ENCODE measurements around the gene FRMD5.
"Not testable (repeated sequence)": the region's sequence is repeated elsewhere in the genome, so short reads cannot be mapped to it uniquely, and the experiment has no call there.

FRMD5 gene

DNA sequence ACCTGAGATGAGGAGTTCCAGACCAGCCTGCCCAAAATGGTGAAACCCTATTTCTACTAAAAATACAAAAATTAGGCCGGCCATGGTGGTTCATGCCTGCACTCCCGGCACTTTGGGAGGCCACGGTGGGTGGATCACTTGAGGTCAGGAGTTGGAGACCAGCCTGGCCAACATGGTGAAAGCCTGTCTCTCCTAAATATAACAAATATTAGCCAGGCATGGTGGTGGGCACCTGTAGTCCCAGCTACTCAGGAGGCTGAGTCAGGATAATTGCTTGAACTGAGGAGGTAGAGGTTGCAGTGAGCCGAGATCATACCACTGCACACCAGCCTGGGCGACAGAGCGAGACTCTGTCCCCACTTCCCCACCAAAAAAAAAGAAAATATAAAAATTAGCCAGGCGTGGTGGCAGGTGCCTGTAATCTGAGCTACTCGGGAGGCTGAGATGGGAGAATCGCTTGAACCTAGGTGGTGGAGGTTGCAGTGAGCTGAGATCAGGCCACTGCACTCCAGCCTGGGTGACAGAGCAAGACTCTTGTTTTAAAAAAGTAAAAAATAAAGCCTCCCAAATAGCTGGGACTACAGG lies 364.3 kb downstream of the FRMD5 start:
- DNase-seq (ENCODE audit: low read depth), result not testable (repeated sequence)

DNA sequence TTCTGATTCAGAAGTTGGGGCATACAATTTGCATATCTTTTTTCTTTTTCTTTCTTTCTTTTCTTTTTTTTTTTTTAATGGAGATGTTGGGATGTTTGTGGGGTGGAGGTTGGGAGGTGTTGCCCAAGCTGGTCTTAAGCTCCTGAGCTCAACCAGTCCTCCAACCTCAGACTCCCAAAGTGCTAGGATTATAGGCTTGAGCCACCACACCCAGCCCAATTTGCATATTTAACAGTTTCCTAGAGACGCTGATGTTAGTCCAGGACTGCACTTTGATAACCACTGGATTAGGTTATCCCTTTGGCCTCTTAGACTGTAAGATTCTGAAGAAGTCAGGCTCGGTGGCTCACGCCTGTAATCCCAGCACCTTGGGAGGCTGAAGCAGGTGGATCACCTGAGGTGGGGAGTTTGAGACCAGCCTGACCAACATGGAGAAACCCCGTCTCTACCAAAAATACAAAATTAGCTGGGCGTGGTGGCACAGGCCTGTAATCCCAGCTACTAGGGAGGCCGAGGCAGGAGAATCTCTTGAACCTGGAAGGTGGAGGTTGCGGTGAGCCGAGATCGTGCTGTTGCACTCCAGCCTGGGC lies 365.0 kb downstream of the FRMD5 start:
- not testable (repeated sequence) for DNase-seq (ENCODE audit: low read depth)

DNA sequence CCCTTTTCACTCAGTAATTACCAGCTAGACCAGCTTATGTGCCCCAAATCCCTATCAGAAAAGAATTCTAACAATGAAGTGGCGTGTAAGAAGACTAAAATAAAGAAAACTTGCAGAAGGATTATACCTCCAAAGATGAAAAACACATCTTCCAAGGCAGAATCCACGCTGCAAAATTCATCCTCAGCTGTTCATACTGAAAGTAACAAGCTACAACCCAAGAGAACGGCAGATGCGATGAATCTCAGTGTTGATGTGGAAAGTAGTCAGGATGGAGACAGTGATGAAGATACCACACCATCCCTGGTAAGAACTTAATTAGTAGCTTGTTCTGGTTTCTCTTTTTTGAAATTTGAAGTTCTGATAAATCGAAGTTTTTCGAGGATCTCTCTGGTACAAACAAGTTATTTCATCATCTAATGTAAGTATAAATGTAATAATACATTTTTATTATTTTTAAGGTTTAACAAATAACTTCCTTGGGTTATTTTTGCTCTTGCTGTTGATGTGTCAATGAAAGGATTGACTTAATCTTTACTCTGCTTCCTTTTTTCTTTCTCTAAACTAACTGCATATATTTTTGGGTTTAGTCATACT lies 366.9 kb downstream of the FRMD5 start:
- DNase-seq (ENCODE audit: low read depth), result no peak

DNA sequence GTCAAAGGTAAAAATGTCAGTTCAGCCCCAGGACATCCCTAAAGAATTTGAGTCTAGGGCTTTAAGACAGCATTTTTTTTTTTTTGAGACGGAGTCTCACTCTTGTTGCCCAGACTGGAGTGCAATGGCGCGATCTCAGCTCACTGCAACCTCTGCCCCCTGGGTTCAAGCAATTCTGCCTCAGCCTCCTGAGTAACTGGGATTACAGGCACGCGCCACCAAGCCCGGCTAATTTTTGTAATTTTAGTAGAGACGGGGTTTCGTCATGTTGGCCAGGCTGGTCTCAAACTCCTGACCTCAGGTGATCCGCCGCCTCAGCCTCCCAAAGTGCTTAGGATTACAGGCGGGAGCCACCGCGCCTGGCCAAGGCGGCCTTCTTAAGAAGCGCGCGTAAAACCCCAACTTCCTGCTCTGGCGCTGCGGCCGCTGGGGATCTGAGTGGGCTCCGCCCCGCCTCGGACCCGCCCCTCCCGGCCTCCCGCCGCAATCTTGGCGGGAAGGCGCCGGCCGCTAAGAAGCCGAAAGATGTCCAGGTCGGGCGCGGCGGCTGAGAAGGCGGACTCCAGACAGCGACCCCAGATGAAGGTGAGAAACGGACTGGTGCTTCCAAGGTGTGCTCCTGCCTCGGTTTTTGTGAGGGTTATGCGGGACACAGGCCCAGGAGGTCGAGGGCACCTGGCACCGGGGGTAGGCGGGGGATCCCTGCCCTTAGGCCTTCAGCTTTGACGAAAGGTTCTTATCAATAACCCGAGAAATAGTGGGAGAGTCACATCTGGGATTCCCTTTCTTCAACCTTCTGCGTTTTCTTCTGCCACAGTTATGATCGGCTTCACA lies 368.3 kb downstream of the FRMD5 start, which contains the start of gene WDR76:
Gene WDR76 (plus strand): TSS at position 495 of the 834 bp plus-strand sequence. CDS start 31 bp downstream, at position 526.
- DNase-seq (ENCODE audit: low read depth), result peak; percentile 48

DNA sequence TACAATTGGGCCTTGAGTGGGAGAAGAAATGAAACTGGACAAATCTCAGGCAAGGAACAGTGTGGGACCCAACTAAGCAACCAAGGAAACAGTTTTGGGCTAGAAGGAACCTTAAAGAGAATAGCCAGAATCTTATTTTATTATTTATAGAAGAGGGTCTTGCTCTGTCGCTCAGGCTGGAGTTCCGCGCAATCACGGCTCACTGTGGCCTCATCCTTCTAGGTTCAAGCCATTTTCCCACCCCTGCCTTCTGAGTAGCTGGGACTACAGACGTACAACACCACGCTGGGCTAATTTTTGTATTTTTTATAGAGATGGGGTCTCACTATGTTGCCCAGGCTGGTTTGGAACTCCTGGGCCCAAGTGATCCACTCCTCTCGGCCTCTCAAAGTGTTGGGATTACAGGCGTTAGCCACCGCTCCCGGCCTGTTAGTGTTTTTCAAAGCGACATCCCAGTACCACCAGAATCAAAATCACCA lies 369.0 kb downstream of the FRMD5 start:
- no peak for DNase-seq (ENCODE audit: low read depth)

DNA sequence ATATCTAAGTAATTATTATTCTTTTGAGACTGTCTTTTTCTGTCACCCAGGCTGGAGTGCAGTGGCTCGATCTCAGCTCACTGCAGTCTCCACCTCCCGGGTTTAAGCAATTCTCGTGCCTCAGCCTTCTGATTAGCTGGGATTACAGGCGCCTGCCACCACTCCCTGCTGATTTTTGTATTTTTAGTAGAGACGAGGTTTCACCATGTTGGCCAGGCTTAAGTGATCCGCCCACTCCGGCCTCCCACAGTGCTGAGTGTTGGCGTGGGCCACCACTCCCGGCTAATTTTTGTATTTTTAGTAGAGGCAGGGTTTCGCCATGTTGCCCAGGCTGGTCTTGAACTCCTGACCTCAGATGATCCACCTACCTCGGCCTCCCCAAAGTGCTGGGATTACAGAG lies 369.8 kb downstream of the FRMD5 start:
- DNase-seq (ENCODE audit: low read depth), result not testable (repeated sequence)

DNA sequence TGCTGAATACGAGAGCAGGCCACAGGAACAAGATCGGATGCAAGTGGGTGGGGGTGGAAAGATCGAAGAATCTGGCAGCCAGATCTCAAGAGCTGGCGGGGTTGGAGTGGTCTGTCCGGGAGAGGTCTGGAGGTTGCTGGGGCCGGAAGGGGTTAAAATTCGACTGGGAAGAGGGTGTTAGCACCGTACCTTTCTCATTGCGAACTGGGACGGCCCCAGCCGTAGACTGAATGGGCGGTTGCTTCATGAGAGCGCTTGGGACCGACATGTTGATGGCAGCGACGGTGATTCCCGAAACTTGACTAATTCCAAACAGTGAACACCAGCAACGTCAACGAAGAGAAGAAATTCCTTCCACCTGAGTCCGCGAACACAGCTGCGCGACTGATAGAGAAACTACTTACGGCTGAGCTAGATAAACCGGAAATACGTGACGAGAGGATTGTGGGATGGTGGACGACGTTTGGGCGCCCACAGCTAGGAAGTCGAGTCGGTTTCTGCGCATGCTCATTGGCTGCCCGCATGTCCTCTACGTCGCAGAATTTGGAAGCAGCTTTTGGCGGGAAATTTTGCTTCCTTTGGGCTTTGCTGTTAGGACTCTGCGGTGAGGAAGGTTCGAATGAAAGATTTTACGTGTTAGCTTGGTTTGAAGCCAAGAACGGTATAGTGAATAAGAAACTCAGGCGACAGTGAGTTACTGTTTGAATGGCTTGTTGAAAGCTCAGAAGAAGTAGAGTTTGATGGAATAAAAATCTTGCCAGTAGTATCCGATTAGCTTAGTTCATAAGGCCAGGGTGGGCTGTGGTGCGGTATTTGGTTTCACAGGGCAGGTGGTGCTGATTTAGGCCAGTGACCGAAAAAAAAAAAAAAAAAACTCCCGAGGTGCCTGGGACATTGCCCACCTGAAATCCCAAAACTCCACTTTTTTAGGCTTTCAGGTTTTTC lies 370.5 kb downstream of the FRMD5 start, which contains the start of gene MFAP1:
Gene MFAP1 (minus strand): TSS at position 389 of the 945 bp plus-strand sequence. CDS start 121 bp downstream, at position 268.
- peak; percentile 88 for DNase-seq (ENCODE audit: low read depth)

DNA sequence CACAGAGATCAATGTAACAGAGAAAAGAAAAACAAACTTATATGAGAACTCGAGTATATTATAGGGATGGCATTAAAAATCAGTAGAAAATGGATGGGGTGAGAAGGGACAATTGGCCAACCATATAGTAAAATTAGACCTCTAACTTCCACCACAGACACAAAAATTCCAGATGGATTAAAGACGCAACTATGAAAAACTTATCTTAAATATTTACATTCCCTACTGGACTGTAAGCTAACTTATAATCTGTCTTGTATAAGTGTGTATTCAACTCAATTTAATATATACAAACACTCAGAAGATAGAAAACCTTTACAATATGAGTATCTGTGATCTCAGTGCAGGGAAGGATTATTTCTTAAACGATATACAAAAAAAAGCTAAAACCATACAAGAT lies 373.6 kb downstream of the FRMD5 start:
- DNase-seq (ENCODE audit: low read depth), result no peak

All from T follicular helper cell (primary cell).